SK-N-SH treated with all-trans-retinoic acid at 6 μM for 48 hours (cell line): ENCODE results near the gene ASTN2.

Experiments
- ESRRG ChIP-seq: fragments of 250-450 bp; sonication (Bioruptor Pico); IDR thresholded peaks from 2 replicates; pipeline ENCODE4 v1.6.1; 2021; ENCODE audit warnings: mild to moderate bottlenecking
- GLIS3 ChIP-seq: fragments of 250-450 bp; sonication (Bioruptor Pico); IDR thresholded peaks from 2 replicates; pipeline ENCODE4 v1.5.0; 2020; ENCODE audit warnings: mild to moderate bottlenecking, moderate library complexity
- ISL1 ChIP-seq: fragments of 250-450 bp; sonication (Bioruptor Pico); IDR thresholded peaks from 2 replicates; pipeline ENCODE4 v2.1.2; 2022; ENCODE audit warnings: mild to moderate bottlenecking, moderate library complexity
- RARB ChIP-seq: fragments of 250-450 bp; sonication (Bioruptor Pico); IDR thresholded peaks from 2 replicates; pipeline ENCODE4 v1.8.0; 2021; ENCODE audit warnings: mild to moderate bottlenecking, moderate library complexity
- SNAI2 ChIP-seq: fragments of 250-450 bp; sonication (Bioruptor Pico); IDR thresholded peaks from 2 replicates; pipeline ENCODE4 v1.5.0; 2020; ENCODE audit warnings: mild to moderate bottlenecking, moderate library complexity
- TOX ChIP-seq: fragments of 250-450 bp; sonication (Bioruptor Pico); IDR thresholded peaks from 2 replicates; pipeline ENCODE4 v1.8.0; 2021; ENCODE audit warnings: mild to moderate bottlenecking, moderate library complexity, borderline replicate concordance
- ZC3H10 ChIP-seq: fragments of 250-450 bp; sonication (Bioruptor Pico); IDR thresholded peaks from 2 replicates; pipeline ENCODE4 v1.5.1; 2021; ENCODE audit warnings: mild to moderate bottlenecking, moderate library complexity
- ZFP3 ChIP-seq: fragments of 250-450 bp; sonication (Bioruptor Pico); IDR thresholded peaks from 2 replicates; pipeline ENCODE4 v1.5.0; 2020; ENCODE audit warnings: mild to moderate bottlenecking, moderate library complexity
- ZFP30 ChIP-seq: fragments of 450-650 bp; formaldehyde crosslinking; IDR thresholded peaks from 2 replicates; pipeline ENCODE4 v1.5.0; 2022; ENCODE audit warnings: mild to moderate bottlenecking, moderate library complexity
- ZNF8 ChIP-seq: fragments of 450-650 bp; formaldehyde crosslinking; IDR thresholded peaks from 2 replicates; pipeline ENCODE4 v1.5.0; 2020; ENCODE audit warnings: mild to moderate bottlenecking, moderate library complexity
- TF ChIP-seq, protein P1 (sequence below): fragments of 250-450 bp; sonication (Bioruptor Pico); IDR thresholded peaks from 2 replicates; pipeline ENCODE4 v1.8.0; 2020; ENCODE audit warnings: mild to moderate bottlenecking, moderate library complexity, borderline replicate concordance
- TF ChIP-seq, protein P2 (sequence below): fragments of 250-450 bp; sonication (Bioruptor Pico); IDR thresholded peaks from 2 replicates; pipeline ENCODE4 v1.8.0; 2021; ENCODE audit warnings: low read depth, mild to moderate bottlenecking, moderate library complexity, borderline replicate concordance

GRCh38 chr9:116587919-116588318 lies 826.9 kb downstream of the ASTN2 start:
- TF ChIP-seq, protein P1, sequence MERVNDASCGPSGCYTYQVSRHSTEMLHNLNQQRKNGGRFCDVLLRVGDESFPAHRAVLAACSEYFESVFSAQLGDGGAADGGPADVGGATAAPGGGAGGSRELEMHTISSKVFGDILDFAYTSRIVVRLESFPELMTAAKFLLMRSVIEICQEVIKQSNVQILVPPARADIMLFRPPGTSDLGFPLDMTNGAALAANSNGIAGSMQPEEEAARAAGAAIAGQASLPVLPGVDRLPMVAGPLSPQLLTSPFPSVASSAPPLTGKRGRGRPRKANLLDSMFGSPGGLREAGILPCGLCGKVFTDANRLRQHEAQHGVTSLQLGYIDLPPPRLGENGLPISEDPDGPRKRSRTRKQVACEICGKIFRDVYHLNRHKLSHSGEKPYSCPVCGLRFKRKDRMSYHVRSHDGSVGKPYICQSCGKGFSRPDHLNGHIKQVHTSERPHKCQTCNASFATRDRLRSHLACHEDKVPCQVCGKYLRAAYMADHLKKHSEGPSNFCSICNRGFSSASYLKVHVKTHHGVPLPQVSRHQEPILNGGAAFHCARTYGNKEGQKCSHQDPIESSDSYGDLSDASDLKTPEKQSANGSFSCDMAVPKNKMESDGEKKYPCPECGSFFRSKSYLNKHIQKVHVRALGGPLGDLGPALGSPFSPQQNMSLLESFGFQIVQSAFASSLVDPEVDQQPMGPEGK (CRISPR knock-in tag), result no peak
- TF ChIP-seq TOX (CRISPR knock-in tag) (no peak), GLIS3 (CRISPR knock-in tag) (no peak), ISL1 (CRISPR knock-in tag) (no peak), RARB (CRISPR knock-in tag) (no peak), ZFP30 (CRISPR knock-in tag) (no peak), ZNF8 (CRISPR knock-in tag) (no peak), SNAI2 (no peak), ESRRG (no peak), ZC3H10 (CRISPR knock-in tag) (no peak), ZFP3 (CRISPR knock-in tag) (no peak)
- TF ChIP-seq, protein P2, sequence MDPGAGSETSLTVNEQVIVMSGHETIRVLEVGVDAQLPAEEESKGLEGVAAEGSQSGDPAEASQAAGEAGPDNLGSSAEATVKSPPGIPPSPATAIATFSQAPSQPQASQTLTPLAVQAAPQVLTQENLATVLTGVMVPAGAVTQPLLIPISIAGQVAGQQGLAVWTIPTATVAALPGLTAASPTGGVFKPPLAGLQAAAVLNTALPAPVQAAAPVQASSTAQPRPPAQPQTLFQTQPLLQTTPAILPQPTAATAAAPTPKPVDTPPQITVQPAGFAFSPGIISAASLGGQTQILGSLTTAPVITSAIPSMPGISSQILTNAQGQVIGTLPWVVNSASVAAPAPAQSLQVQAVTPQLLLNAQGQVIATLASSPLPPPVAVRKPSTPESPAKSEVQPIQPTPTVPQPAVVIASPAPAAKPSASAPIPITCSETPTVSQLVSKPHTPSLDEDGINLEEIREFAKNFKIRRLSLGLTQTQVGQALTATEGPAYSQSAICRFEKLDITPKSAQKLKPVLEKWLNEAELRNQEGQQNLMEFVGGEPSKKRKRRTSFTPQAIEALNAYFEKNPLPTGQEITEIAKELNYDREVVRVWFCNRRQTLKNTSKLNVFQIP, result no peak
